Left lung (tissue), 10 donors: Measurements from ENCODE around the gene P2RY14. TPM values are rescaled to one million over a fixed set of nuclear protein-coding genes. Genes with fewer than 3 reads are reported as not detected.

Experiments
- ATAC-seq: fragments of 200-7000 bp; cut with Tn5 transposase; one replicate; pipeline ENCODE4 v1.9.1; 2020; ENCODE audit warnings: moderate library complexity
- DNase-seq, 4 donors: peaks; one replicate each; pipeline ENCODE4 v3.0.0-alpha.2; 2013 to 2020
- H3K27ac ChIP-seq, 2 donors: fragments of 200-600 bp; sonication (generic) in 1 of 2; one replicate each; pipeline versions ENCODE4 v1.5.0 to v1.8.0; 2020 to 2021
- H3K27me3 ChIP-seq, 2 donors: fragments of 200-600 bp; sonication (generic) in 1 of 2; one replicate each; pipeline versions ENCODE4 v1.5.0 to v1.8.0; 2020 to 2021
- H3K36me3 ChIP-seq, 2 donors: fragments of 200-600 bp; sonication (generic) in 1 of 2; one replicate each; pipeline versions ENCODE4 v1.5.0 to v1.8.0; 2020 to 2021
- H3K4me1 ChIP-seq, 2 donors: fragments of 200-600 bp; one replicate each; pipeline ENCODE4 v1.8.0; 2021
- H3K4me3 ChIP-seq, 2 donors: fragments of 200-600 bp; sonication (generic) in 1 of 2; one replicate each; pipeline versions ENCODE4 v1.5.0 to v1.8.0; 2020 to 2021; ENCODE audit warnings: mild to moderate bottlenecking in 1 of 2
- H3K9me3 ChIP-seq, 2 donors: fragments of 200-600 bp; sonication (generic) in 1 of 2; one replicate each; pipeline versions ENCODE4 v1.5.0 to v1.8.0; 2020 to 2021
- CTCF ChIP-seq, 2 donors: fragments of 200-600 bp; sonication (generic) in 1 of 2; IDR thresholded peaks; one replicate each; pipeline versions ENCODE4 v1.5.0 to v1.8.0; 2021; ENCODE audit warnings: antibody characterized with exemption in 2 of 2
- intact Hi-C, 2 donors: fragments of 100-400 bp; cut with DNase I; formaldehyde crosslinking; loops; one replicate each; pipeline versions ENCODE4 v1.11.2 to v1.14.2; 2022
- polyA plus RNA-seq, 6 donors: library from polyadenylated mRNA; unstranded; fragments of 120-200 nt; gene quantifications; one replicate each; pipeline ENCODE4 v1.2.1, GENCODE V29; 2013; ENCODE audit not compliant: insufficient read length in 6 of 6
- total RNA-seq, 2 donors: library from RNA; stranded (reverse); fragmentation: NEBNext Ultra II Directional; extraction: Animal tissue kit (Norgen Biotek cat#: 25700); gene quantifications; one replicate each; pipeline ENCODE4 v1.2.1, GENCODE V29; 2021
- donor health status: DM: no; HTN: yes; CAD: no.
- donor health status: DM: no; HTN: no; CAD: no.

P2RY14 gene
- total and polyA plus RNA-seq, 8 donors = 2.4 to 6.4 (median 4.3) TPM

- H3K9me3 ChIP-seq = no peaks in the 10 kb centered on the region
- no peaks in the 10 kb centered on the region for H3K4me1 ChIP-seq
- DNase-seq = no peak
- intact Hi-C loops = no loop called here
- no peak for TF ChIP-seq CTCF (IDR thresholded peaks at IDR 0.05)
- no peaks in the 10 kb centered on the region for H3K27me3 ChIP-seq
- H3K27ac ChIP-seq = no peak overlapping the region
- no peak for ATAC-seq
- H3K36me3 ChIP-seq = no peaks in the 10 kb centered on the region
- H3K4me3 ChIP-seq = no peak overlapping the region
These were observed 87.2 kb downstream of the P2RY14 start for GRCh38 chr3:151191095-151191494.

GRCh38 chr3:151183265-151183671, 95.1 kb downstream of the P2RY14 start:
- H3K36me3 ChIP-seq = no peaks in the 10 kb centered on the region
- intact Hi-C loops = no loop called here
- H3K27me3 ChIP-seq = no peaks in the 10 kb centered on the region
- H3K4me3 ChIP-seq = no peak overlapping the region
- no peaks in the 10 kb centered on the region for H3K9me3 ChIP-seq
- ATAC-seq = no peak
- TF ChIP-seq CTCF (IDR thresholded peaks at IDR 0.05) = no peak
- DNase-seq = no peak
- H3K27ac ChIP-seq = no peak overlapping the region
- H3K4me1 ChIP-seq = no peaks in the 10 kb centered on the region

GRCh38 chr3:151182349-151183079, 95.8 kb downstream of the P2RY14 start:
- TF ChIP-seq CTCF (IDR thresholded peaks at IDR 0.05) = no peak
- H3K27me3 ChIP-seq = no peaks in the 10 kb centered on the region
- H3K4me3 ChIP-seq = no peak overlapping the region
- DNase-seq = no peak
- no peak overlapping the region for H3K27ac ChIP-seq
- ATAC-seq = no peak
- H3K9me3 ChIP-seq = no peaks in the 10 kb centered on the region
- no peaks in the 10 kb centered on the region for H3K36me3 ChIP-seq
- intact Hi-C loops = no loop called here
- no peaks in the 10 kb centered on the region for H3K4me1 ChIP-seq

GRCh38 chr3:151178208-151178845, 100.0 kb downstream of the P2RY14 start:
- ATAC-seq = no peak
- intact Hi-C loops = no loop called here
- DNase-seq = no peak

More at GRCh38 chr3:151178208-151178845, 100.0 kb downstream of the P2RY14 start:
- no peaks in the 10 kb centered on the region for H3K9me3 ChIP-seq
- no peaks in the 10 kb centered on the region for H3K27me3 ChIP-seq
- H3K27ac ChIP-seq = no peak overlapping the region
- peaks cover 0 to 9% of the 10 kb centered on the region in 2 donors for H3K4me1 ChIP-seq
- TF ChIP-seq CTCF (IDR thresholded peaks at IDR 0.05) = no peak
- no peaks in the 10 kb centered on the region for H3K36me3 ChIP-seq
- no peak overlapping the region for H3K4me3 ChIP-seq
